HCT116 (cell line): ENCODE measurements around the gene CGNL1.

Experiments
- EZH2 ChIP-seq: fragments of 200-600 bp; sonication (generic); IDR thresholded peaks from 2 replicates; pipeline ENCODE4 v1.6.1; 2017; ENCODE audit warnings: antibody characterized with exemption, mixed run types
- EZH2phosphoT487 ChIP-seq: fragments of 200-600 bp; IDR thresholded peaks from 2 replicates; pipeline ENCODE4 v1.6.1; 2018; ENCODE audit warnings: antibody characterized with exemption, borderline replicate concordance
- POLR2A ChIP-seq: IDR thresholded peaks from 2 replicates; pipeline ENCODE4 v1.7.0; 2011; ENCODE audit warnings: borderline replicate concordance; ENCODE audit not compliant: insufficient read depth, insufficient read length; ENCODE audit errors: extremely low read depth

DNA sequence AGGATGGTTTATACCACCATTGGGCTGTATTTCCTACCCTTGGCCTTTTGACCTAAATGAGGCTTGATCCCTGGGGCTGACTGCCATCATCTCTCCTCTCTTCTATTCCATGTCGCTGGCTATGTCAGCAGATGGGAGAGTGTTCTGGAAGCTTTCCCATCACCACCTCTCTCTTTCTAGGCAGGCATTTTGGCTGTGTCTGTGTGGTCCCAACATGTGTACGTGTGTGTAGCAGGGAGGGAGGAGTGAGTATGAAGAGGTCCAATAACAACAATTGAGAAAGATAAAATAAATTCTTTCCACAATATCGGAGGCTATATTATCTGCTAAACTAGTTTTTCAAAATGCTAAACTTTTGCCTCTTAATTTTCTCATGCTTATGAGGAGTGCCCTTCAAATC lies 34.1 kb downstream of the CGNL1 start:
- no peak for TF ChIP-seq EZH2phosphoT487
- TF ChIP-seq POLR2A, result no peak
- TF ChIP-seq EZH2, result no peak
